PC-9 (cell line): ENCODE measurements around the gene TNC. TPM values are rescaled to one million over a fixed set of nuclear protein-coding genes. Genes with fewer than 3 reads are reported as not detected.

ENCODE experiments used
- BruUV-seq: library from RNA; stranded (reverse); fragments of 400-500 nt; replicated peaks from 2 replicates; lab custom pipeline; 2021; lab: Mats Ljungman, UMichigan
- CTCF ChIA-PET: fragments of 300-600 bp; sonication (Branson Sonifier 250); formaldehyde crosslinking; loops from one replicate; lab custom pipeline; 2022; ENCODE audit warnings: antibody characterized with exemption; lab: Charles Lee
- POLR2A ChIA-PET: fragments of 300-600 bp; sonication (Branson Sonifier 250); formaldehyde crosslinking; loops from one replicate; lab custom pipeline; 2022; ENCODE audit warnings: antibody characterized with exemption; ENCODE audit not compliant: unreplicated experiment; lab: Charles Lee
- DNase-seq, 2 experiments: peaks; one replicate each; pipeline versions ENCODE4 v3.0.0 to v3.0.0-alpha.2; 2015 to 2022; ENCODE audit warnings: mixed read lengths in 1 of 2
- H2AFZ ChIP-seq: fragments of 200-600 bp; sonication (generic); 2 replicates; pipeline ENCODE4 v1.8.1; 2017; ENCODE audit warnings: antibody characterized with exemption
- H3F3A ChIP-seq: fragments of 200-600 bp; sonication (generic); 2 replicates; pipeline ENCODE4 v1.8.1; 2017; ENCODE audit warnings: antibody characterized with exemption, mild to moderate bottlenecking, low read depth; ENCODE audit not compliant: insufficient read depth
- H3K27ac ChIP-seq: fragments of 200-600 bp; sonication (generic); 2 replicates; pipeline ENCODE4 v1.6.1; 2016; ENCODE audit warnings: mixed run types
- H3K27me3 ChIP-seq: fragments of 200-600 bp; sonication (generic); 2 replicates; pipeline ENCODE4 v1.6.1; 2016; ENCODE audit warnings: low read depth, mixed run types; ENCODE audit not compliant: insufficient read depth
- H3K36me3 ChIP-seq: fragments of 200-600 bp; sonication (generic); 2 replicates; pipeline ENCODE4 v1.6.1; 2016; ENCODE audit warnings: low read depth, mixed run types
- H3K4me1 ChIP-seq: fragments of 200-600 bp; sonication (generic); replicated peaks from 2 replicates; pipeline ENCODE4 v1.6.1; 2016; ENCODE audit warnings: mixed run types; ENCODE audit not compliant: insufficient read depth
- H3K4me2 ChIP-seq: fragments of 200-600 bp; sonication (generic); 2 replicates; pipeline ENCODE4 v1.6.1; 2017; ENCODE audit warnings: mixed run types
- H3K4me3 ChIP-seq: fragments of 200-600 bp; sonication (generic); 2 replicates; pipeline ENCODE4 v1.6.1; 2016; ENCODE audit warnings: mixed run types
- H3K79me2 ChIP-seq: fragments of 200-600 bp; sonication (generic); 2 replicates; pipeline ENCODE4 v1.6.1; 2017; ENCODE audit warnings: low read depth, mixed run types
- H3K9me2 ChIP-seq: fragments of 200-600 bp; sonication (generic); 2 replicates; pipeline ENCODE4 v1.8.1; 2017; ENCODE audit warnings: mild to moderate bottlenecking; ENCODE audit not compliant: insufficient read depth
- H3K9me3 ChIP-seq: fragments of 200-600 bp; sonication (generic); 2 replicates; pipeline ENCODE4 v1.8.1; 2016; ENCODE audit warnings: low read depth; ENCODE audit not compliant: insufficient read depth
- H4K20me1 ChIP-seq: fragments of 200-600 bp; sonication (generic); 2 replicates; pipeline ENCODE4 v1.8.1; 2017; ENCODE audit not compliant: insufficient read depth
- CTCF ChIP-seq: fragments of 200-600 bp; sonication (generic); conservative IDR thresholded peaks from 2 replicates; pipeline ENCODE4 v1.6.1; 2017; ENCODE audit warnings: mixed run types, antibody characterized with exemption, mild to moderate bottlenecking, moderate library complexity
- EZH2 ChIP-seq: fragments of 200-600 bp; sonication (generic); IDR thresholded peaks from 2 replicates; pipeline ENCODE4 v1.8.0; 2017; ENCODE audit warnings: antibody characterized with exemption, low read depth
- intact Hi-C: fragments of 100-400 bp; cut with micrococcal nuclease; formaldehyde crosslinking; loops from one replicate; pipeline ENCODE4 v1.10.0; 2022; ENCODE audit not compliant: unreplicated experiment
- total RNA-seq: library from RNA; stranded (reverse); gene quantifications from 2 replicates; pipeline ENCODE4 v1.2.3, GENCODE V29; 2021

Gene TNC
- total RNA-seq, 1 experiment from 2014 or later = 1.1 TPM

GRCh38 chr9:115014438-115014837 lies 103.5 kb downstream of the TNC start:
- Histone ChIP-seq H3K9me3 (no peaks in the 10 kb centered on the region), H2AFZ (no peak overlapping the region), H3K4me3 (no peak overlapping the region), H3K79me2 (no peaks in the 10 kb centered on the region), H3K4me1 (no peaks in the 10 kb centered on the region), H3K4me2 (no peak overlapping the region), H4K20me1 (no peaks in the 10 kb centered on the region), H3K36me3 (no peaks in the 10 kb centered on the region), H3K9me2 (no peaks in the 10 kb centered on the region), H3F3A (no peaks in the 10 kb centered on the region), H3K27me3 (peaks cover 23% of the 10 kb centered on the region; the same call in 1 of the 2 replicates), H3K27ac (no peak overlapping the region)
- TF ChIP-seq EZH2 (no peak), CTCF (no peak)
- CTCF ChIA-PET = interaction anchor here (0.6 to 0.7 kb wide), 9 partner anchors 89 to 600 kb away, joined by 3 to 10 read pairs (median 5); no protein-coding TSS in a partner anchor
- POLR2A ChIA-PET = no interaction called here
- no peak for DNase-seq
- BruUV-seq = no TSS peak
- intact Hi-C loops = loop anchor here (1.0 to 5.0 kb wide), 9 partner anchors 106 to 907 kb away; no protein-coding TSS in a partner anchor

GRCh38 chr9:115013998-115014397 lies 104.0 kb downstream of the TNC start:
- no TSS peak for BruUV-seq
- Histone ChIP-seq H3F3A (no peaks in the 10 kb centered on the region), H4K20me1 (no peaks in the 10 kb centered on the region), H3K9me3 (no peaks in the 10 kb centered on the region), H3K79me2 (no peaks in the 10 kb centered on the region), H3K27ac (no peak overlapping the region), H2AFZ (no peak overlapping the region), H3K27me3 (peaks cover 23% of the 10 kb centered on the region; the same call in 1 of the 2 replicates), H3K4me2 (no peak overlapping the region), H3K4me1 (no peaks in the 10 kb centered on the region), H3K4me3 (no peak overlapping the region), H3K9me2 (no peaks in the 10 kb centered on the region), H3K36me3 (no peaks in the 10 kb centered on the region)
- POLR2A ChIA-PET = no interaction called here
- intact Hi-C loops = loop anchor here (1.0 to 5.0 kb wide), 9 partner anchors 106 to 907 kb away; no protein-coding TSS in a partner anchor
- DNase-seq = peak; percentile 45 to 69
- CTCF ChIA-PET = interaction anchor here (0.6 to 0.7 kb wide), 8 partner anchors 89 to 600 kb away, joined by 3 to 10 read pairs (median 5); no protein-coding TSS in a partner anchor
- no peak for TF ChIP-seq EZH2
- TF ChIP-seq CTCF = peak; percentile 94

- Histone ChIP-seq H4K20me1 (no peaks in the 10 kb centered on the region), H3K36me3 (no peaks in the 10 kb centered on the region), H3K4me3 (no peak overlapping the region), H3K9me2 (no peaks in the 10 kb centered on the region), H3K79me2 (no peaks in the 10 kb centered on the region), H3K4me2 (no peak overlapping the region), H3F3A (no peaks in the 10 kb centered on the region), H3K27ac (no peak overlapping the region), H3K27me3 (peaks cover 23% of the 10 kb centered on the region; the same call in 1 of the 2 replicates), H2AFZ (no peak overlapping the region), H3K9me3 (no peaks in the 10 kb centered on the region), H3K4me1 (no peaks in the 10 kb centered on the region)
- intact Hi-C loops = loop anchor here (5.0 kb wide), 1 partner anchor 905 kb away; no protein-coding TSS in a partner anchor
- no peak for TF ChIP-seq EZH2
- no peak for TF ChIP-seq CTCF
- CTCF ChIA-PET = no interaction called here
- no TSS peak for BruUV-seq
- no peak for DNase-seq
- POLR2A ChIA-PET = no interaction called here
Observed at GRCh38 chr9:115012486-115012885, 105.5 kb downstream of the TNC start.
